ENCODE results near the gene MRPL55.

DNA sequence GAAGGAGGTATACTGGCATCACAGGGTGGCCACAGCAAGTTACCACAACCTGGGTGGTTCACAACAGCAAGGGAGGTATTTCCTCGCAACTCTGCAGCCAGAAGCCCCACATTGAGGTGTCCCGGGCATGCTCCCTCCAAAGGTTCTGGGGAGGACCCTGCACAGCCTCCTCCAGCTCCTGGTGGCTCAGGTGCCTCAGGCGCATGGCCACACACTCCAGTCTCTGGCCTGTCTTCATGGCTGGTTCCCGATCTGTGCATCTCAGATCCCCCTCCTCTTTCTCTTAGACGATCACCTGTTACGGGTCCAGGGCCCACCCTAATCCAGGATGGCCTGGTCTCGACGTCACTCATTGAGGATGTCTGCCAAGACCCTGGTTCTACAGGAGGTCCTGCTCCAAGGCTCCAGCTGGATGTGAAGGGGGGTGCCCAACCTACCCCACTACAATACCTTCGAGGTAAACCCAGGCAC, 33.3 kb downstream of the MRPL55 start:
- TF ChIP-seq, protein P1, sequence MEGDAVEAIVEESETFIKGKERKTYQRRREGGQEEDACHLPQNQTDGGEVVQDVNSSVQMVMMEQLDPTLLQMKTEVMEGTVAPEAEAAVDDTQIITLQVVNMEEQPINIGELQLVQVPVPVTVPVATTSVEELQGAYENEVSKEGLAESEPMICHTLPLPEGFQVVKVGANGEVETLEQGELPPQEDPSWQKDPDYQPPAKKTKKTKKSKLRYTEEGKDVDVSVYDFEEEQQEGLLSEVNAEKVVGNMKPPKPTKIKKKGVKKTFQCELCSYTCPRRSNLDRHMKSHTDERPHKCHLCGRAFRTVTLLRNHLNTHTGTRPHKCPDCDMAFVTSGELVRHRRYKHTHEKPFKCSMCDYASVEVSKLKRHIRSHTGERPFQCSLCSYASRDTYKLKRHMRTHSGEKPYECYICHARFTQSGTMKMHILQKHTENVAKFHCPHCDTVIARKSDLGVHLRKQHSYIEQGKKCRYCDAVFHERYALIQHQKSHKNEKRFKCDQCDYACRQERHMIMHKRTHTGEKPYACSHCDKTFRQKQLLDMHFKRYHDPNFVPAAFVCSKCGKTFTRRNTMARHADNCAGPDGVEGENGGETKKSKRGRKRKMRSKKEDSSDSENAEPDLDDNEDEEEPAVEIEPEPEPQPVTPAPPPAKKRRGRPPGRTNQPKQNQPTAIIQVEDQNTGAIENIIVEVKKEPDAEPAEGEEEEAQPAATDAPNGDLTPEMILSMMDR (IDR thresholded peaks at IDR 0.05), result no peak
- TF ChIP-seq POLR2A (IDR thresholded peaks at IDR 0.05), result no peak

All from Peyer's patch (tissue), 4 donors.